ENCODE measurements around the gene TEX36. TPM values are rescaled to one million over a fixed set of nuclear protein-coding genes. Genes with fewer than 3 reads are reported as not detected.

Gene TEX36
- total RNA-seq, 1 experiment from 2014 or later = not detected

- intact Hi-C loops (cut with micrococcal nuclease; ENCODE audit: unreplicated experiment) (no loop called here), in situ Hi-C loops (cut with HindIII; ENCODE audit: low pct_unique_long_range_greater_than_20kb, low sequenced_read_pairs) (no loop called here)
- TF ChIP-seq POLR2AphosphoS5 (IDR thresholded peaks at IDR 0.05; ENCODE audit: low read depth, low read length) (no peak), REST (IDR thresholded peaks at IDR 0.05; ENCODE audit: insufficient read depth in 1 of 2, low read depth in 2 of 2, low read length in 1 of 2) (no peak), SIN3A (IDR thresholded peaks at IDR 0.05; ENCODE audit: borderline replicate concordance, insufficient read depth, low read depth, low read length) (no peak), TCF7L2 (IDR thresholded peaks at IDR 0.05; ENCODE audit: low read depth, low read length) (no peak), CTCF (IDR thresholded peaks at IDR 0.05) (no peak)
- Histone ChIP-seq H3K4me3 (ENCODE audit: low read depth in 2 of 2, low read length in 2 of 2) (no peak overlapping the region), H3K27ac (ENCODE audit: low read length) (no peak overlapping the region), H3K27me3 (ENCODE audit: control insufficient read depth, insufficient read depth, low read length) (peaks cover 5% of the 10 kb centered on the region), H3K36me3 (ENCODE audit: control insufficient read depth, insufficient read depth, low read length) (no peaks in the 10 kb centered on the region), H3K9me3 (ENCODE audit: control insufficient read depth, insufficient read depth, low read depth, low read length) (no peaks in the 10 kb centered on the region), H3K4me1 (ENCODE audit: control insufficient read depth, insufficient read depth, low read length) (no peaks in the 10 kb centered on the region)
- DNase-seq (ENCODE audit: low read depth, low spot score) = no peak
- no TSS peak for BruUV-seq (replicated peaks)
- ChIA-PET POLR2A (no interaction called here), CTCF (no interaction called here)
- ATAC-seq = no peak
Observed at GRCh38 chr10:125661941-125662515, 20.9 kb downstream of the TEX36 start.

- CTCF ChIA-PET = no interaction called here
Observed at GRCh38 chr10:125661431-125661940, 21.5 kb downstream of the TEX36 start.

More at GRCh38 chr10:125661431-125661940, 21.5 kb downstream of the TEX36 start:
- in situ Hi-C loops (cut with HindIII; ENCODE audit: low pct_unique_long_range_greater_than_20kb, low sequenced_read_pairs) (no loop called here), intact Hi-C loops (cut with micrococcal nuclease; ENCODE audit: unreplicated experiment) (no loop called here)
- no TSS peak for BruUV-seq (replicated peaks)
- POLR2A ChIA-PET = no interaction called here
- DNase-seq (ENCODE audit: low read depth, low spot score) (no peak), ATAC-seq (no peak)
- Histone ChIP-seq H3K9me3 (ENCODE audit: control insufficient read depth, insufficient read depth, low read depth, low read length) (no peaks in the 10 kb centered on the region), H3K36me3 (ENCODE audit: control insufficient read depth, insufficient read depth, low read length) (no peaks in the 10 kb centered on the region), H3K4me1 (ENCODE audit: control insufficient read depth, insufficient read depth, low read length) (no peaks in the 10 kb centered on the region), H3K27me3 (ENCODE audit: control insufficient read depth, insufficient read depth, low read length) (peaks cover 5% of the 10 kb centered on the region), H3K4me3 (ENCODE audit: low read depth in 2 of 2, low read length in 2 of 2) (no peak overlapping the region), H3K27ac (ENCODE audit: low read length) (no peak overlapping the region)
- TF ChIP-seq TCF7L2 (IDR thresholded peaks at IDR 0.05; ENCODE audit: low read depth, low read length) (no peak), SIN3A (IDR thresholded peaks at IDR 0.05; ENCODE audit: borderline replicate concordance, insufficient read depth, low read depth, low read length) (no peak), POLR2AphosphoS5 (IDR thresholded peaks at IDR 0.05; ENCODE audit: low read depth, low read length) (no peak), CTCF (IDR thresholded peaks at IDR 0.05) (no peak), REST (IDR thresholded peaks at IDR 0.05; ENCODE audit: insufficient read depth in 1 of 2, low read depth in 2 of 2, low read length in 1 of 2) (no peak)
